ENCODE data around the gene GLYR1. TPM values are rescaled to one million over a fixed set of nuclear protein-coding genes. Genes with fewer than 3 reads are reported as not detected.

GLYR1 gene
- total RNA-seq, 1 experiment from 2014 or later = 35.8 TPM

- DNase-seq (ENCODE audit: low spot score) = no peak
Observed at GRCh38 chr16:4880006-4880580, 33.0 kb upstream of the GLYR1 start.

GRCh38 chr16:4879049-4879448 is 32.0 kb upstream of the GLYR1 start:
- DNase-seq (ENCODE audit: low spot score) = no peak

- no peak for DNase-seq (ENCODE audit: low spot score)
Observed at GRCh38 chr16:4877380-4877685, 30.2 kb upstream of the GLYR1 start.

GRCh38 chr16:4876646-4877379 is 29.7 kb upstream of the GLYR1 start:
- DNase-seq (ENCODE audit: low spot score) = no peak

GRCh38 chr16:4874666-4875065 is 27.6 kb upstream of the GLYR1 start:
- no peak for DNase-seq (ENCODE audit: low spot score)

- no peak for DNase-seq (ENCODE audit: low spot score)
Observed at GRCh38 chr16:4873091-4873490, 26.0 kb upstream of the GLYR1 start.

- no peak for DNase-seq (ENCODE audit: low spot score)
Observed at GRCh38 chr16:4871071-4871470, 24.0 kb upstream of the GLYR1 start.

GRCh38 chr16:4870138-4870671 is 23.1 kb upstream of the GLYR1 start:
- DNase-seq (ENCODE audit: low spot score) = no peak

- no peak for DNase-seq (ENCODE audit: low spot score)
Observed at GRCh38 chr16:4869147-4869805, 22.2 kb upstream of the GLYR1 start.

GRCh38 chr16:4868535-4868934 is 21.4 kb upstream of the GLYR1 start:
- no peak for DNase-seq (ENCODE audit: low spot score)

GRCh38 chr16:4868026-4868425 is 20.9 kb upstream of the GLYR1 start:
- DNase-seq (ENCODE audit: low spot score) = no peak

- DNase-seq (ENCODE audit: low spot score) = no peak
Observed at GRCh38 chr16:4866586-4866985, 19.5 kb upstream of the GLYR1 start.

- DNase-seq (ENCODE audit: low spot score) = no peak
Observed at GRCh38 chr16:4865231-4865860, 18.3 kb upstream of the GLYR1 start.

GRCh38 chr16:4864728-4865127 is 17.6 kb upstream of the GLYR1 start:
- no peak for DNase-seq (ENCODE audit: low spot score)

- no peak for DNase-seq (ENCODE audit: low spot score)
Observed at GRCh38 chr16:4862639-4863038, 15.6 kb upstream of the GLYR1 start.

GRCh38 chr16:4860727-4861342 is 13.7 kb upstream of the GLYR1 start:
- no peak for DNase-seq (ENCODE audit: low spot score)

GRCh38 chr16:4859900-4860255 is 12.8 kb upstream of the GLYR1 start:
- no peak for DNase-seq (ENCODE audit: low spot score)

- DNase-seq (ENCODE audit: low spot score) = no peak
Observed at GRCh38 chr16:4859190-4859899, 12.3 kb upstream of the GLYR1 start.

GRCh38 chr16:4855804-4856203 is 8.7 kb upstream of the GLYR1 start:
- no peak for DNase-seq (ENCODE audit: low spot score)

GRCh38 chr16:4855371-4855770 is 8.3 kb upstream of the GLYR1 start:
- no peak for DNase-seq (ENCODE audit: low spot score)

- no peak for DNase-seq (ENCODE audit: low spot score)
Observed at GRCh38 chr16:4852221-4852872, 5.3 kb upstream of the GLYR1 start.
